HEK293T (cell line): ENCODE results near the gene MDFIC.

Source experiments
- CTCF ChIA-PET: fragments of 350-600 bp; formaldehyde crosslinking; extraction: SDS; loops from one replicate; lab custom pipeline; 2021; ENCODE audit warnings: antibody characterized with exemption, inconsistent platforms; lab: Yijun Ruan, JAX
- POLR2A ChIA-PET: fragments of 350-600 bp; formaldehyde crosslinking; extraction: SDS; loops from one replicate; lab custom pipeline; 2020; ENCODE audit warnings: antibody characterized with exemption, inconsistent platforms; lab: Yijun Ruan, JAX
- DNase-seq: peaks from one replicate; pipeline ENCODE4 v3.0.0; 2012; ENCODE audit warnings: mixed read lengths; ENCODE audit errors: extremely low spot score
- ARNT ChIP-seq: fragments of 450-650 bp; IDR thresholded peaks from 2 replicates; pipeline ENCODE4 v1.6.1; 2017; ENCODE audit warnings: mild to moderate bottlenecking
- BHLHE40 ChIP-seq: fragments of 450-650 bp; IDR thresholded peaks from 2 replicates; pipeline ENCODE4 v1.6.1; 2016; ENCODE audit warnings: mild to moderate bottlenecking, moderate library complexity, borderline replicate concordance
- CTBP1 ChIP-seq: fragments of 450-650 bp; IDR thresholded peaks from 2 replicates; pipeline ENCODE4 v1.6.1; 2016; ENCODE audit warnings: borderline replicate concordance
- ELF4 ChIP-seq: fragments of 450-650 bp; IDR thresholded peaks from 2 replicates; pipeline ENCODE4 v1.6.1; 2017; ENCODE audit warnings: antibody characterized with exemption
- FOXA1 ChIP-seq: fragments of 450-650 bp; IDR thresholded peaks from 2 replicates; pipeline ENCODE4 v1.6.1; 2016; ENCODE audit warnings: mild to moderate bottlenecking
- FOXK2 ChIP-seq: fragments of 450-650 bp; IDR thresholded peaks from 2 replicates; pipeline ENCODE4 v1.6.1; 2016; ENCODE audit warnings: mild to moderate bottlenecking
- FOXM1 ChIP-seq: fragments of 450-650 bp; IDR thresholded peaks from 2 replicates; pipeline ENCODE4 v1.6.1; 2017; ENCODE audit warnings: mild to moderate bottlenecking, borderline replicate concordance
- HDGF ChIP-seq: fragments of 450-650 bp; IDR thresholded peaks from 2 replicates; pipeline ENCODE4 v1.6.1; 2017; ENCODE audit warnings: antibody characterized with exemption, borderline replicate concordance
- L3MBTL2 ChIP-seq: fragments of 450-650 bp; conservative IDR thresholded peaks from 2 replicates; pipeline ENCODE4 v1.6.1; 2016; ENCODE audit warnings: mild to moderate bottlenecking
- LEF1 ChIP-seq: fragments of 450-650 bp; IDR thresholded peaks from 2 replicates; pipeline ENCODE4 v1.6.1; 2017; ENCODE audit warnings: mild to moderate bottlenecking, borderline replicate concordance
- NFRKB ChIP-seq: fragments of 450-650 bp; IDR thresholded peaks from 2 replicates; pipeline ENCODE4 v1.6.1; 2016; ENCODE audit warnings: mild to moderate bottlenecking, moderate library complexity
- PKNOX1 ChIP-seq: fragments of 450-650 bp; IDR thresholded peaks from 2 replicates; pipeline ENCODE4 v1.6.1; 2016
- SP1 ChIP-seq: fragments of 450-650 bp; IDR thresholded peaks from 2 replicates; pipeline ENCODE4 v1.6.1; 2017
- SUZ12 ChIP-seq: fragments of 450-650 bp; IDR thresholded peaks from 2 replicates; pipeline ENCODE4 v1.6.1; 2016; ENCODE audit warnings: mild to moderate bottlenecking
- TARDBP ChIP-seq: fragments of 450-650 bp; IDR thresholded peaks from 2 replicates; pipeline ENCODE4 v1.6.1; 2016
- ZNF384 ChIP-seq: fragments of 450-650 bp; IDR thresholded peaks from 2 replicates; pipeline ENCODE4 v1.6.1; 2016

MDFIC gene

GRCh38 chr7:114925434-114925833 is 3.5 kb downstream of the MDFIC start:
- DNase-seq: no peak
- ChIA-PET CTCF (no interaction called here), POLR2A (no interaction called here)
- TF ChIP-seq LEF1 (no peak), ELF4 (no peak)

- POLR2A ChIA-PET: no interaction called here
- CTCF ChIA-PET: no interaction called here
- DNase-seq: no peak
- no peak for TF ChIP-seq HDGF
- no peak for TF ChIP-seq LEF1
- no peak for TF ChIP-seq ARNT
- no peak for TF ChIP-seq L3MBTL2
- no peak for TF ChIP-seq ZNF384
- no peak for TF ChIP-seq CTBP1
- no peak for TF ChIP-seq BHLHE40
- TF ChIP-seq SP1: no peak
- TF ChIP-seq FOXA1: no peak
Observed at GRCh38 chr7:114928060-114928459, 6.2 kb downstream of the MDFIC start.

- no peak for TF ChIP-seq SUZ12
- TF ChIP-seq ELF4: no peak
- TF ChIP-seq NFRKB: no peak
- no peak for TF ChIP-seq LEF1
- no peak for TF ChIP-seq SP1
- TF ChIP-seq HDGF: no peak
- TF ChIP-seq PKNOX1: no peak
- no peak for TF ChIP-seq FOXK2
- no peak for TF ChIP-seq FOXM1
- TF ChIP-seq BHLHE40: no peak
- TF ChIP-seq ARNT: no peak
- no peak for TF ChIP-seq FOXA1
- CTCF ChIA-PET: interaction anchor here (0.8 kb wide), 1 partner anchor 111 kb away, joined by 4 read pairs; no protein-coding TSS in a partner anchor
- POLR2A ChIA-PET: no interaction called here
Observed at GRCh38 chr7:114929570-114929969, 7.7 kb downstream of the MDFIC start.

GRCh38 chr7:114930107-114930661 is 8.3 kb downstream of the MDFIC start:
- no peak for DNase-seq
- ChIA-PET POLR2A (no interaction called here), CTCF (no interaction called here)
- TF ChIP-seq PKNOX1 (no peak), CTBP1 (no peak), TARDBP (no peak), ELF4 (no peak), FOXM1 (no peak), FOXK2 (no peak), SUZ12 (no peak), FOXA1 (no peak), ZNF384 (no peak), SP1 (no peak), BHLHE40 (no peak), ARNT (no peak), LEF1 (no peak), HDGF (no peak), NFRKB (no peak), L3MBTL2 (no peak)

More at GRCh38 chr7:114929570-114929969, 7.7 kb downstream of the MDFIC start:
- DNase-seq: no peak

GRCh38 chr7:114930829-114931655 is 9.1 kb downstream of the MDFIC start:
- no peak for DNase-seq
- CTCF ChIA-PET: no interaction called here
- POLR2A ChIA-PET: no interaction called here
- no peak for TF ChIP-seq FOXM1
- TF ChIP-seq CTBP1: no peak
- no peak for TF ChIP-seq L3MBTL2
- TF ChIP-seq ARNT: no peak
- TF ChIP-seq FOXA1: no peak
- TF ChIP-seq ELF4: no peak
- TF ChIP-seq ZNF384: no peak
- TF ChIP-seq TARDBP: no peak
- no peak for TF ChIP-seq NFRKB
- TF ChIP-seq BHLHE40: no peak
- TF ChIP-seq PKNOX1: no peak
- TF ChIP-seq SUZ12: no peak
- no peak for TF ChIP-seq HDGF
- TF ChIP-seq FOXK2: no peak

- POLR2A ChIA-PET: no interaction called here
- no peak for TF ChIP-seq FOXA1
- CTCF ChIA-PET: no interaction called here
- DNase-seq: no peak
Observed at GRCh38 chr7:114931656-114932011, 9.7 kb downstream of the MDFIC start.
